ENCODE data around the gene KAT2B.

DNA sequence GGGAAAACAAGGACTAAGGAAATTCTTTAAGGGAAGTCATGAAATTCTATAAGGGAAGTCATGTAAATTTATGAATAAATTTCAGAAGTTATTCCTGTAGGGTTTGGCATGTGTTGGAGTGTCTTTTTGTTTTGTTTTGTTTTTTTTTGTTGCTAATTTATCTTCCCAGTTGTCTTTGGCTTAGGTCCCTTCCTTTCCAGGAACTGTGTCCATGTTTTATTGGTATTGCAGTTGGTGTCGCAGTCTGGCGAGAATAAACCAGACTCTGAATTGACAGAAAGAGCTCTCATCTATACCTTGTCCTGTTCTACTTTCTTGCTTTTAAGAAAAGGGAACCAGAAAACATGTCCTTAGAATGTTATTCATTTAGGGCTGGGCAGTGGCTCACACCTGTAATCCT, 88.1 kb downstream of the KAT2B start:
- no peak for TF ChIP-seq POLR2AphosphoS5 (IDR thresholded peaks at IDR 0.05; ENCODE audit: borderline replicate concordance, low read depth, low read length)
- TF ChIP-seq EZH2 (IDR thresholded peaks at IDR 0.05), result no peak
- TF ChIP-seq FOXP2 (optimal IDR thresholded peaks at IDR 0.05; ENCODE audit: control extremely low read depth, extremely low read length, insufficient read depth), result no peak

Measured in SK-N-MC (cell line).